NT2/D1 (cell line): ENCODE data around the gene PRSS48.

Experiments used
- DNase-seq: peaks from one replicate; pipeline ENCODE4 v3.0.0-alpha.2; 2011; ENCODE audit warnings: low read depth, low spot score
- H3K27me3 ChIP-seq: 2 replicates; pipeline ENCODE4 v1.6.0; 2011; ENCODE audit warnings: mild to moderate bottlenecking; ENCODE audit not compliant: insufficient read length, insufficient read depth
- H3K36me3 ChIP-seq: 2 replicates; pipeline ENCODE4 v1.6.1; 2011; ENCODE audit warnings: mild to moderate bottlenecking, low read length, mixed read lengths; ENCODE audit not compliant: insufficient read depth, insufficient read length
- H3K4me1 ChIP-seq: 2 replicates; pipeline ENCODE4 v1.5.1; 2011; ENCODE audit not compliant: insufficient read depth, insufficient read length
- H3K4me3 ChIP-seq: 2 replicates; pipeline ENCODE4 v1.5.1; 2011; ENCODE audit warnings: low read depth; ENCODE audit not compliant: insufficient read length
- H3K9ac ChIP-seq: 2 replicates; pipeline ENCODE4 v1.6.0; 2011; ENCODE audit warnings: low read depth; ENCODE audit not compliant: insufficient read length
- H3K9me3 ChIP-seq: 2 replicates; pipeline ENCODE4 v1.5.1; 2011; ENCODE audit warnings: mild to moderate bottlenecking, low read length; ENCODE audit not compliant: insufficient read depth
- SUZ12 ChIP-seq: IDR thresholded peaks from 2 replicates; pipeline ENCODE4 v1.6.1; 2011; ENCODE audit not compliant: insufficient read length, insufficient read depth; ENCODE audit errors: extremely low read depth
- YY1 ChIP-seq: IDR thresholded peaks from 2 replicates; pipeline ENCODE4 v1.6.1; 2011; ENCODE audit not compliant: insufficient read length, insufficient read depth
- ZNF274 ChIP-seq: IDR thresholded peaks from 2 replicates; pipeline ENCODE4 v1.6.1; 2011; ENCODE audit warnings: mild to moderate bottlenecking, low read depth, low read length

The PRSS48 gene

GRCh38 chr4:151310124-151310728 lies 33.3 kb downstream of the PRSS48 start:
- Histone ChIP-seq H3K36me3 (peaks cover 2% of the 10 kb centered on the region), H3K9ac (no peak overlapping the region), H3K4me1 (no peaks in the 10 kb centered on the region), H3K4me3 (no peak overlapping the region), H3K9me3 (no peaks in the 10 kb centered on the region), H3K27me3 (no peaks in the 10 kb centered on the region)
- TF ChIP-seq YY1 (no peak), ZNF274 (no peak), SUZ12 (no peak)
- no peak for DNase-seq

DNA sequence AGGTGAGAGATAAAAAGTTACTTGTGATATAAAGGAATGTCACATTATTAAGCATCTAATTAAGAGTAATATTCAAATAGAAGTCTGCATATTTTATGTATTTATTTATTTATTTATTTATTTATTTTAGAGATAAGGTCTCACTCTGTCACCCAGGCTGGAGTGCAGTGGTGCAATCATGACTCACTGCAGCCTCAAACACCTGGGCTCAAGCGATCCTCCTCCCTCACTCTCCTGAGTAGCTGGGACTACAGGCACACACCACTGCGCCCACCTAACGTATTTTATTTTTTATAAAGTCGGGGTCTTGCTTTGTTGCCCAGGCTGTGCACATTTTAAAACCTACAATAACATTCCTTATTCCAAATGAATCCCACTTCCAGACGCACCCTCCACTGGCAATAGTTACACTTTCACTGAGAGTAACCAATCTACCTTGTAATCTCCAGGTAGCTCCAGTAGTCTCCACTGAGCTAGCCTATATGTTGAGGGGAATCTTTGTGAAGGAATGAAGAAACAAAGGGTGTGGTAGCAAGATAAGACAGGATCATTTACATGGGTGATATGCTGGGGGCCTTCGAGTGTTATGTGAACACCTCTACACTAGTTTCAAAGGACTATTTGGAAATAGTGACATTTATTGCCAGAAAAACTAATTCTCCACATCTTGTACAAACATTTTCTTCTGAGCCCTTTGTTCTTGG lies 36.5 kb downstream of the PRSS48 start:
- Histone ChIP-seq H3K9me3 (no peaks in the 10 kb centered on the region), H3K4me3 (no peak overlapping the region), H3K4me1 (no peaks in the 10 kb centered on the region), H3K27me3 (no peaks in the 10 kb centered on the region), H3K9ac (no peak overlapping the region), H3K36me3 (no peaks in the 10 kb centered on the region)
- TF ChIP-seq ZNF274 (no peak), SUZ12 (no peak), YY1 (no peak)
- no peak for DNase-seq

- no peaks in the 10 kb centered on the region for H3K27me3 ChIP-seq
- H3K9ac ChIP-seq: no peak overlapping the region
- no peak overlapping the region for H3K4me3 ChIP-seq
- TF ChIP-seq YY1 (no peak), ZNF274 (no peak), SUZ12 (no peak)
- DNase-seq: no peak
- H3K9me3 ChIP-seq: no peaks in the 10 kb centered on the region
- no peaks in the 10 kb centered on the region for H3K36me3 ChIP-seq
- H3K4me1 ChIP-seq: no peaks in the 10 kb centered on the region
These were observed 37.0 kb downstream of the PRSS48 start for GRCh38 chr4:151314010-151314355.

GRCh38 chr4:151314479-151314878 lies 37.5 kb downstream of the PRSS48 start:
- Histone ChIP-seq H3K9me3 (no peaks in the 10 kb centered on the region), H3K36me3 (no peaks in the 10 kb centered on the region), H3K9ac (no peak overlapping the region), H3K4me3 (no peak overlapping the region), H3K4me1 (no peaks in the 10 kb centered on the region), H3K27me3 (no peaks in the 10 kb centered on the region)
- TF ChIP-seq SUZ12: no peak
- no peak for TF ChIP-seq ZNF274
- no peak for TF ChIP-seq YY1
- no peak for DNase-seq

DNA sequence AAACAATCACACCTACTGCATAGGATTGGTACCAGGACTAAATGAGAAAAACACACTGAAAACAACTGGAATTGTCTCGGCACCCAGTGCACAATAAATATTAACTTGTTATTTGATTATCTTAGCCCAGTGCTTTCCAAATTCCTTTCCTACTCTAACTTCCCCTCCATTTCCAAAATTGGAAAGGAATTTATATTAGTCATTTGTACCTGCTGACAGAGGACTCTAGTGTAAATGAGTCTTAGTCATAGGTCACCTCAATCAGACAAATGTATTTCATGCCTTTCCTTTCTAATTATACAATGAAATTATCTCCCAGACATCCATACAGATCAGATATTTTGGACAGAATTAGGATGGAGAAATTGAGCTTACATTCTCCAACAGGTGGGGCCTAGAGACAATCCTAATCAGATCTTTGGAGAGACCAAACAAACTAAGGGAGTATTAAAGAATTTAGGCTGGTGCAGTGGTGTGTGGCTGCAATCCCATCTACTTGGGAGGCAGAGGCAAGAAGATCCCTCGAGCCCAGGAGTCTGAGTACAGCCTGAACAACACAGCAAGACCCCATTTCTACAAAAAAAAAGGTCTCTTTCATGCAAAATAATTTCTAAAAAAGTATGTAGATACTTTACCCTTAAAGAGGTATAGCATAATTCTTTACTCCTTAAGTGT lies 38.4 kb downstream of the PRSS48 start:
- TF ChIP-seq SUZ12: no peak
- TF ChIP-seq ZNF274: no peak
- no peak for TF ChIP-seq YY1
- no peak for DNase-seq
- no peaks in the 10 kb centered on the region for H3K27me3 ChIP-seq
- H3K9ac ChIP-seq: no peak overlapping the region
- H3K4me3 ChIP-seq: no peak overlapping the region
- no peaks in the 10 kb centered on the region for H3K36me3 ChIP-seq
- no peaks in the 10 kb centered on the region for H3K9me3 ChIP-seq
- no peaks in the 10 kb centered on the region for H3K4me1 ChIP-seq

DNA sequence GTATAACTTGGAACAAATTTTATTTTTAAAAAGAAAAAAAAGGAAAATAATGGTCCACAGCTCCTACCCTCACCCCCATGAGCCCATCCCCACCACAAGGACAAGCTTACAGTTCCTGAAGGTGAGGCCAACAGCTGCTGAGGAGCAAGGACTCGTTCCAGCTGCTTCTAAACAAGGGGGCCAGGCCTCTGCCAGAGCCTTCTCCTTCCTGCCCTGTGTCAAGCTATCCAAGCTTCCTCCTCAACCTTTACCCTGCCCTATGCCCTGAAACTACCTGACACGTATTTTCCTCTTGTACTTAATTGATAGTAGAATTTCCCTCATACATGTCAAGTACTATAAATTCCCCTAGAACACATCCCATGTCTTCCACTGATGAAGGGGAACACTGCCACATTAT lies 39.7 kb downstream of the PRSS48 start:
- no peak for TF ChIP-seq YY1
- no peak for TF ChIP-seq SUZ12
- no peak for TF ChIP-seq ZNF274
- Histone ChIP-seq H3K36me3 (no peaks in the 10 kb centered on the region), H3K9ac (no peak overlapping the region), H3K4me3 (no peak overlapping the region), H3K9me3 (no peaks in the 10 kb centered on the region), H3K4me1 (no peaks in the 10 kb centered on the region), H3K27me3 (no peaks in the 10 kb centered on the region)
- DNase-seq: no peak

DNA sequence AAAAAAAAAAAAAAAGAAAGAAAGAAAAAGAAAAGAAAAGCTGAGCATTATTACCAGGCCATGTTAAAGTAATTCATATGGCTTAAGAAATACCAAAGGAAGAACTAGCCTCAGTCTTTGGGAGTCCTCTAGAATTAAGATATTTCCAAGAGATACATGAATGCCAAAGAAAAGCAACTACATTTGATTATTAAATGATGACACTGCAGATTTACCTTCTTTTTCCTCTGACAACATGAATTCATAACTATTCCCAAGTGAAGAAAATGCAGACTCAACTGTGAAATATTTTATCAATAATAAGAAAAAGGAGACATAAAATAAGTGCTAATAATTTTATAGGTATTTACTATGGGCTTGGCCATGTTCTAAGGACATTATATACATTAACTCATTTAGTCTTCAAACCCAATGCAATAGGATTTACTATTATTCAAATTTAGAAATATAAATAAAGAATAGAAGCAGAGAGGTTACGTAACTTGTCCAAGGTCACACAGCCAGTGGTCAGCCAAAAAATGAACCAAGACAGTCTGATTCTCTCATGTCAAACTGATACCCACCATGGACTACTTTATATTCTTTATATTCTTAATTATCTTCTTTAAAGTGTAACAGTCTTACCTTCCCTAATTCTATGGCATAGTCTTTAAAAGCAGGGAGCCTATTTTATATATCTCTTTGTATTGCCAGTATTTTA lies 41.5 kb downstream of the PRSS48 start:
- TF ChIP-seq ZNF274: no peak
- TF ChIP-seq SUZ12: no peak
- TF ChIP-seq YY1: no peak
- Histone ChIP-seq H3K27me3 (no peaks in the 10 kb centered on the region), H3K9me3 (no peaks in the 10 kb centered on the region), H3K4me1 (no peaks in the 10 kb centered on the region), H3K9ac (no peak overlapping the region), H3K4me3 (no peak overlapping the region), H3K36me3 (no peaks in the 10 kb centered on the region)
- DNase-seq: no peak
